HepG2 (cell line): ENCODE data around the gene VWC2L. TPM values are rescaled to one million over a fixed set of nuclear protein-coding genes. Genes with fewer than 3 reads are reported as not detected.

ENCODE experiments used
- ATAC-seq: fragments of 200-7000 bp; cut with Tn5 transposase; 3 replicates; pipeline ENCODE4 v1.9.1; 2020; ENCODE audit warnings: mild to moderate bottlenecking, moderate library complexity
- BruUV-seq: library from RNA; stranded (reverse); fragments of 400-500 nt; replicated peaks from 2 replicates; lab custom pipeline; 2021; lab: Mats Ljungman, UMichigan
- CTCF ChIA-PET: fragments of 300-600 bp; formaldehyde crosslinking; extraction: SDS; loops from one replicate; lab custom pipeline; 2021; ENCODE audit warnings: low total read pairs, inconsistent platforms, low intra/inter-chr PET ratio; lab: Yijun Ruan, JAX
- POLR2A ChIA-PET: fragments of 350-600 bp; sonication (Branson Sonifier 250); formaldehyde crosslinking; loops from one replicate; lab custom pipeline; 2020; ENCODE audit warnings: antibody characterized with exemption, inconsistent platforms; lab: Yijun Ruan, JAX
- DNase-seq: peaks from one replicate; pipeline ENCODE4 v3.0.0-alpha.2; 2015; ENCODE audit warnings: low spot score
- FAIRE-seq: peaks from 3 replicates; lab custom pipeline; 2011; peaks lifted over from hg19 to GRCh38; lab: Jason Lieb, UNC
- H2AFZ ChIP-seq: one replicate; pipeline ENCODE4 v1.6.1; 2011; ENCODE audit warnings: low read length, inconsistent platforms
- H3K27ac ChIP-seq: fragments of 300-600 bp; 3 replicates; pipeline ENCODE4 v1.8.0; 2011; ENCODE audit warnings: mixed run types, mild to moderate bottlenecking, mixed read lengths, low read length, inconsistent platforms; ENCODE audit not compliant: insufficient read depth; ENCODE audit errors: extremely low read length
- H3K27me3 ChIP-seq, 2 experiments: fragments of 200-600 bp in 1 of 2; 2 replicates in 1 of 2; 3 replicates in 1 of 2; pipeline versions ENCODE4 v1.6.0 to v1.8.0; 2011; ENCODE audit warnings: low read length in 2 of 2, mild to moderate bottlenecking in 2 of 2, moderate library complexity in 2 of 2, inconsistent platforms in 1 of 2; ENCODE audit not compliant: insufficient read depth in 2 of 2, control insufficient read depth in 1 of 2
- H3K36me3 ChIP-seq, 2 experiments: fragments of 200-600 bp in 1 of 2; replicated peaks in 1 of 2; 2 replicates in 1 of 2; 3 replicates in 1 of 2; pipeline versions ENCODE4 v1.5.1 to v1.8.0; 2011; ENCODE audit warnings: low read length in 2 of 2, inconsistent platforms in 1 of 2; ENCODE audit not compliant: insufficient read depth in 2 of 2, control insufficient read depth in 1 of 2
- H3K4me1 ChIP-seq: 2 replicates; pipeline ENCODE4 v1.5.1; 2012; ENCODE audit warnings: low read length, inconsistent platforms; ENCODE audit not compliant: insufficient read depth
- H3K4me2 ChIP-seq: 2 replicates; pipeline ENCODE4 v1.6.0; 2011; ENCODE audit warnings: low read depth, low read length, inconsistent platforms
- H3K4me3 ChIP-seq, 3 experiments: fragments of 200-600 bp in 1 of 3; sonication (generic), shearing (Covaris generic) in 1 of 3; replicated peaks in 1 of 3; 2 replicates each; pipeline ENCODE4 v1.5.1; 2011 to 2016; ENCODE audit warnings: low read length in 3 of 3, inconsistent platforms in 2 of 3, low read depth in 2 of 3, mild to moderate bottlenecking in 2 of 3, control low read depth in 1 of 3, mixed read lengths in 1 of 3; ENCODE audit not compliant: insufficient read depth in 1 of 3
- H3K79me2 ChIP-seq: one replicate; pipeline ENCODE4 v1.6.1; 2011; ENCODE audit warnings: low read length, inconsistent platforms; ENCODE audit not compliant: insufficient read depth
- H3K9ac ChIP-seq: 2 replicates; pipeline ENCODE4 v1.6.0; 2011; ENCODE audit warnings: mild to moderate bottlenecking, low read depth, low read length, inconsistent platforms; ENCODE audit not compliant: insufficient read depth
- H3K9me3 ChIP-seq: 2 replicates; pipeline ENCODE4 v1.5.1; 2012; ENCODE audit warnings: mild to moderate bottlenecking, low read length
- H4K20me1 ChIP-seq: 2 replicates; pipeline ENCODE4 v1.6.0; 2011; ENCODE audit warnings: inconsistent platforms, mild to moderate bottlenecking, low read length, moderate library complexity; ENCODE audit not compliant: insufficient read depth
- ASH2L ChIP-seq: fragments of 300-600, 200-600 bp; sonication (generic); IDR thresholded peaks from 2 replicates; pipeline ENCODE4 v1.7.0; 2017; ENCODE audit warnings: low read depth, mild to moderate bottlenecking, moderate library complexity, mixed read lengths, low read length; ENCODE audit not compliant: insufficient read length
- NFE2L2 ChIP-seq: fragments of 150-350 bp; IDR thresholded peaks from 2 replicates; pipeline ENCODE4 v1.6.1; 2014; ENCODE audit warnings: low read length
- NR2C2 ChIP-seq: sonication (generic); formaldehyde crosslinking; IDR thresholded peaks from 2 replicates; pipeline ENCODE4 v1.4.0; 2020; ENCODE audit warnings: missing genetic modification reagents, mild to moderate bottlenecking, moderate library complexity, borderline replicate concordance
- PCBP2 ChIP-seq: fragments of 200-400 bp; formaldehyde crosslinking; optimal IDR thresholded peaks from 2 replicates; pipeline ENCODE3; 2018; ENCODE audit warnings: low read length, low read depth; ENCODE audit not compliant: poor library complexity, severe bottlenecking
- POGZ ChIP-seq: sonication (generic); formaldehyde crosslinking; IDR thresholded peaks from 2 replicates; pipeline ENCODE4 v1.4.0; 2020; ENCODE audit warnings: mild to moderate bottlenecking, missing genetic modification reagents
- POLR2AphosphoS2 ChIP-seq: IDR thresholded peaks from 2 replicates; pipeline ENCODE4 v1.6.1; 2011; ENCODE audit warnings: low read depth, low read length, improper control_type of control experiment
- PRPF4 ChIP-seq: fragments of 200-400 bp; formaldehyde crosslinking; IDR thresholded peaks from 2 replicates; pipeline ENCODE4 v1.6.1; 2016; ENCODE audit warnings: low read length, low read depth; ENCODE audit not compliant: poor library complexity, severe bottlenecking
- RBM39 ChIP-seq: fragments of 200-400 bp; formaldehyde crosslinking; IDR thresholded peaks from one replicate; pipeline ENCODE4 v1.6.1; 2018; ENCODE audit warnings: antibody characterized with exemption, mild to moderate bottlenecking, low read depth, low read length; ENCODE audit not compliant: poor library complexity, severe bottlenecking
- TEAD3 ChIP-seq: optimal IDR thresholded peaks from 2 replicates; pipeline ENCODE3; 2016; ENCODE audit warnings: borderline replicate concordance
- ZMYM2 ChIP-seq: sonication (generic); formaldehyde crosslinking; IDR thresholded peaks from 2 replicates; pipeline ENCODE4 v1.8.0; 2022; ENCODE audit warnings: mild to moderate bottlenecking, missing genetic modification reagents
- ZNF431 ChIP-seq: sonication (generic); formaldehyde crosslinking; IDR thresholded peaks from 2 replicates; pipeline ENCODE4 v1.9.0; 2022; ENCODE audit warnings: missing genetic modification reagents, low read depth, mild to moderate bottlenecking, borderline replicate concordance
- ZNF572 ChIP-seq: sonication (generic); formaldehyde crosslinking; IDR thresholded peaks from 2 replicates; pipeline ENCODE4 v1.5.1; 2020; ENCODE audit warnings: mild to moderate bottlenecking, missing genetic modification reagents
- ZNF703 ChIP-seq: sonication (generic); formaldehyde crosslinking; IDR thresholded peaks from 2 replicates; pipeline ENCODE4 v1.5.1; 2020; ENCODE audit warnings: missing genetic modification reagents, mild to moderate bottlenecking, moderate library complexity, borderline replicate concordance
- WGBS: methylation state at CpG from one replicate; pipeline ENCODE4 v1.1.6; 2017; ENCODE audit warnings: low lambda C conversion rate; 5-methylcytosine and 5-hydroxymethylcytosine counted together
- in situ Hi-C: cut with HindIII; loops from 2 replicates; pipeline ENCODE4 v1.10.0; 2017; ENCODE audit warnings: low pct_unique_long_range_greater_than_20kb; ENCODE audit not compliant: extremely low pct_ligation_motif_present
- intact Hi-C: fragments of 100-400 bp; cut with micrococcal nuclease; formaldehyde crosslinking; loops from one replicate; pipeline ENCODE4 v1.10.0; 2022; ENCODE audit not compliant: unreplicated experiment
- polyA plus RNA-seq, 8 experiments: library from polyadenylated mRNA; depleted of rRNA in 3 of 8; stranded (reverse) in 7 of 8; unstranded in 1 of 8; fragments of >200 nt; fragmentation: Illumina TruSeq in 4 of 8; extraction: Trizol in 4 of 8; gene quantifications; 2 replicates each; pipeline versions ENCODE4 v1.2.1 to v1.2.3, GENCODE V29; 2011 to 2016; ENCODE audit warnings: low read depth in 4 of 8, missing spikeins in 1 of 8, mixed read lengths in 1 of 8; ENCODE audit not compliant: insufficient read depth in 1 of 8
- total RNA-seq, 5 experiments: library from RNA; depleted of rRNA; stranded (reverse); fragments of >200 nt; fragmentation: Illumina TruSeq; extraction: Trizol; gene quantifications; 2 replicates each; pipeline ENCODE4 v1.2.3, GENCODE V29; 2016; ENCODE audit warnings: low read depth in 1 of 5

The VWC2L gene
- total and polyA plus RNA-seq, 2 of the 13 experiments (the other 11 are each of a cell fraction or from before 2014, with no cell fraction given) = not detected

- no peaks in the 10 kb centered on the region for H3K9me3 ChIP-seq
- CTCF ChIA-PET = no interaction called here
- no peak overlapping the region for H3K4me3 ChIP-seq
- H3K79me2 ChIP-seq = no peaks in the 10 kb centered on the region
- TF ChIP-seq TEAD3 (CRISPR knock-in tag) (no peak), POLR2AphosphoS2 (no peak), NR2C2 (CRISPR knock-in tag) (no peak), PRPF4 (no peak), ZNF431 (CRISPR knock-in tag) (no peak), POGZ (no peak), RBM39 (no peak), ASH2L (no peak), NFE2L2 (no peak), ZNF572 (CRISPR knock-in tag) (no peak), PCBP2 (no peak), ZMYM2 (no peak), ZNF703 (CRISPR knock-in tag) (no peak)
- TF ChIP-seq, all 625 proteins: peak for 0
- Histone ChIP-seq H3K4me1 (no peaks in the 10 kb centered on the region), H3K9ac (no peak overlapping the region), H4K20me1 (no peaks in the 10 kb centered on the region), H3K36me3 (no peaks in the 10 kb centered on the region), H3K4me2 (no peak overlapping the region), H3K27me3 (no peaks in the 10 kb centered on the region; a peak in 1 of 5 replicates), H2AFZ (no peak overlapping the region), H3K27ac (no peak overlapping the region)
- POLR2A ChIA-PET = no interaction called here
- WGBS = 13% methylated on average over 1 of the region's 1 CpG
- DNase-seq (no peak), FAIRE-seq (no peak), ATAC-seq (no peak)
- in situ Hi-C loops (no loop called here), intact Hi-C loops (no loop called here)
- BruUV-seq = no TSS peak
Observed at GRCh38 chr2:214560618-214561190, 149.8 kb downstream of the VWC2L start.
